Measurements from ENCODE around the gene FNTB. TPM values are rescaled to one million over a fixed set of nuclear protein-coding genes. Genes with fewer than 3 reads are reported as not detected.

FNTB gene
- total RNA-seq, 1 donor from 2014 or later, result 28.6 TPM

DNA sequence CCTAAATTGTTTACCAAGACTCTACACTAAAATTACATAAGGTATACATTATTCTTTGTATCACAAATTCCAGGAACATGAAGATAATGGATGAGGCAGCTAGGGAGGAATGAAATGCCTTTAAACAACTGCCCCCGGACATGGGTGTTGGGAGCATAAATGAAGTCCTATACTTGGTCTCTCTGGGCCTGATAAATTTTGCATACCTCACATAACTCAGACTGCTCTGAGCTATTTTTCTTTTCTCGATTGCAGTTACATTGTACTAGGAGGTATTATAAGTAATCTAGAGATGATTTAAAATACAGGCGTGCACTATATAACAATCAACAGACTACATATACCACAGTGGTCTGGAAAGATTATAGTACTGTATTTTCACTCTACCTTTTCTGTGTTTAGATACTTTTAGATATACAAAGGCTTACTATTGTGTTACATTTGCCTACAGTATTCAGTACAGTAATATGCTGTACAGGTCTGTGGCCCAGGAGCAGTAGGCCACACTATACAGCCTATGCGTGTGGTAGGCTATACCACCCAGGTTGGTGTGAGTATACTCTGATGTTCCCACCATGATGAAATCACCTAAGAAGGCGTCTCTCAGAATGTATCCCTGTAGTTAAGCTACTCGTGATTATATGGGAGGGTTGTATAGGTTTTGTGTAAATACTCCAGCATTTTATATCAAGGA, 14.3 kb downstream of the FNTB start:
- Mint-ChIP-seq H3K27ac (ENCODE audit: unreplicated experiment) (no peak overlapping the region), H3K27me3 (ENCODE audit: low read depth) (no peaks in the 10 kb centered on the region), H3K4me1 (peaks cover 18% of the 10 kb centered on the region)

DNA sequence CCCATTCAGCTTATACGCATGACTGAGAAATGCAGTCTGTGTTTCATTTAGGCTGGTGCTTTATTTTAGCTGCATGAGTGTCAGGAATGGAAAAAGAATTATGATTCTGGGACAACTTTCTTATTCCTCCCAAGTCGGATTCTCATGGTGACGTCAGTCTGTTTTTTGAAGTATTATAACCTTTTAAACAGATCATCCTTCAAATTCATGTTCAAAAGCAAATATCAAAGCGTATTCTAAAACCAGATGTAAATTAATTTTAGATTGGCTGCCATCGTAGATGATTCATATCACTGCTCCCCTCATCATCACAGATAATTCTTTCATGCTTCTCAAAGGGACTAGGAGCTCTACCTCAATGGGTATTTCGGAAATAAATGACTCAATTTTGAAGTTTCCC, 15.0 kb downstream of the FNTB start:
- TF ChIP-seq, protein P1, sequence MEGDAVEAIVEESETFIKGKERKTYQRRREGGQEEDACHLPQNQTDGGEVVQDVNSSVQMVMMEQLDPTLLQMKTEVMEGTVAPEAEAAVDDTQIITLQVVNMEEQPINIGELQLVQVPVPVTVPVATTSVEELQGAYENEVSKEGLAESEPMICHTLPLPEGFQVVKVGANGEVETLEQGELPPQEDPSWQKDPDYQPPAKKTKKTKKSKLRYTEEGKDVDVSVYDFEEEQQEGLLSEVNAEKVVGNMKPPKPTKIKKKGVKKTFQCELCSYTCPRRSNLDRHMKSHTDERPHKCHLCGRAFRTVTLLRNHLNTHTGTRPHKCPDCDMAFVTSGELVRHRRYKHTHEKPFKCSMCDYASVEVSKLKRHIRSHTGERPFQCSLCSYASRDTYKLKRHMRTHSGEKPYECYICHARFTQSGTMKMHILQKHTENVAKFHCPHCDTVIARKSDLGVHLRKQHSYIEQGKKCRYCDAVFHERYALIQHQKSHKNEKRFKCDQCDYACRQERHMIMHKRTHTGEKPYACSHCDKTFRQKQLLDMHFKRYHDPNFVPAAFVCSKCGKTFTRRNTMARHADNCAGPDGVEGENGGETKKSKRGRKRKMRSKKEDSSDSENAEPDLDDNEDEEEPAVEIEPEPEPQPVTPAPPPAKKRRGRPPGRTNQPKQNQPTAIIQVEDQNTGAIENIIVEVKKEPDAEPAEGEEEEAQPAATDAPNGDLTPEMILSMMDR (conservative IDR thresholded peaks at IDR 0.05), result no peak
- DNase-seq (ENCODE audit: low read depth, low spot score), result no peak
- H3K36me3 Mint-ChIP-seq (ENCODE audit: low read depth), result peaks cover 8% of the 10 kb centered on the region
- no peaks in the 10 kb centered on the region for H3K9me3 Mint-ChIP-seq
- H3K4me1 Mint-ChIP-seq, result peaks cover 25% of the 10 kb centered on the region
- H3K27me3 Mint-ChIP-seq (ENCODE audit: low read depth), result no peaks in the 10 kb centered on the region
- H3K4me3 Mint-ChIP-seq, result no peak overlapping the region
- no peak overlapping the region for H3K27ac Mint-ChIP-seq (ENCODE audit: unreplicated experiment)

More for the DNA sequence above, 14.3 kb downstream of the FNTB start:
- TF ChIP-seq, protein P1 (conservative IDR thresholded peaks at IDR 0.05), result no peak
- no peak overlapping the region for H3K4me3 Mint-ChIP-seq
- DNase-seq (ENCODE audit: low read depth, low spot score), result no peak
- H3K9me3 Mint-ChIP-seq, result no peaks in the 10 kb centered on the region
- H3K36me3 Mint-ChIP-seq (ENCODE audit: low read depth), result peaks cover 8% of the 10 kb centered on the region

DNA sequence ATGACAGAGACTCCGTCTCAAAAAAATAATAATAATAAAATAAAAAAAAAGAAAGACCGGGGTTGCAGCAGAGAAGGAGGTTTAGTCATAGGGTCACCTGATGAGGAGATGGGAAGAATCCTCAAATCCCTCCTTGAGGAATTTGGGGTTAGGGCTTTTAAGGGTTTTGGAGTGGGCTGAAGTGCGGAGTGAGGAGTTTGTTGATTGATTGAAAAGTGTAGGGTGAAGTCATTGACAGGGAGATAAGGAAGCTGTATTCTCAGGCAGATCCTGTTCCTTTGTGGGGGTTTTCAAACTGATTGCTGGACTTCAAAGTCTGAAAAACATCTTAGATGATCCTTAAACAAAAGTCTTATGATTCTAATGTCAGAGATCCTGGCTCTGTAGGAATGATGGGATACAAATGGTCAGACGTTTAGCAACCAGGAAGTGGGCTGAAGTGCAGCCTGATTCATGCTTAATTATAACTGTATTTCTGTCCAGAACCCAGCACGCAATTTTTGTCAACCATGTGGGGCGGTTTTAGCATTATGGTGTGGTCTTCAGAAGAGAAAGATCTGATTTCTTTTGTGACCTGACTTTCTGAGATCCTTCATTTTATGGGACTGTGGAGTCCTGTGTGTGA, 16.0 kb downstream of the FNTB start:
- Mint-ChIP-seq H3K36me3 (ENCODE audit: low read depth) (peaks cover 5% of the 10 kb centered on the region), H3K27ac (ENCODE audit: unreplicated experiment) (peak overlapping the region; percentile 54)

DNA sequence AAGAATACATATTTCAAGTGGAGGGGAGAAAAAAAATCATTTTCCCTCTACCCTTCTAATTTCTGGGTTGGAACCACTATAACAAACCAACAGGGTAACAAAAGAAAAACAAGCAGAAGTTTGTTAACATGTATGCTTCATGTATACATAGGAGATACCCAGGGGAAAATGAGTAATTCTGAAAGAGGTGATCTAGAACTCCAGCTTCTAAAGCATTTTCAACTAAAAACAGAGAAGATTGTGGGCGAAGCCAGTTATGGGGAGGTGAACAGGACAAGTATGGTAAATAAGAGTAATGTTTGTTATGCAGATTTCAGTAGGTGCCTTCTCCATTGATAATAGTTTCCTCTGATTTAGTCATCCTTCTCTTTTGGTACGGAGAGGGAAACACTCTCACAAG, 16.7 kb downstream of the FNTB start:
- TF ChIP-seq, protein P1 (conservative IDR thresholded peaks at IDR 0.05), result no peak
- H3K27me3 Mint-ChIP-seq (ENCODE audit: low read depth), result no peaks in the 10 kb centered on the region
- peaks cover 25% of the 10 kb centered on the region for H3K4me1 Mint-ChIP-seq
- H3K9me3 Mint-ChIP-seq, result no peaks in the 10 kb centered on the region
- DNase-seq (ENCODE audit: low read depth, low spot score), result no peak
- no peak overlapping the region for H3K4me3 Mint-ChIP-seq
- H3K36me3 Mint-ChIP-seq (ENCODE audit: low read depth), result peaks cover 7% of the 10 kb centered on the region
- no peak overlapping the region for H3K27ac Mint-ChIP-seq (ENCODE audit: unreplicated experiment)

More for the DNA sequence above, 16.0 kb downstream of the FNTB start:
- Mint-ChIP-seq H3K9me3 (no peaks in the 10 kb centered on the region), H3K4me3 (no peak overlapping the region), H3K4me1 (peaks cover 25% of the 10 kb centered on the region), H3K27me3 (ENCODE audit: low read depth) (no peaks in the 10 kb centered on the region)
- DNase-seq (ENCODE audit: low read depth, low spot score), result no peak
- TF ChIP-seq, protein P1 (conservative IDR thresholded peaks at IDR 0.05), result no peak

DNA sequence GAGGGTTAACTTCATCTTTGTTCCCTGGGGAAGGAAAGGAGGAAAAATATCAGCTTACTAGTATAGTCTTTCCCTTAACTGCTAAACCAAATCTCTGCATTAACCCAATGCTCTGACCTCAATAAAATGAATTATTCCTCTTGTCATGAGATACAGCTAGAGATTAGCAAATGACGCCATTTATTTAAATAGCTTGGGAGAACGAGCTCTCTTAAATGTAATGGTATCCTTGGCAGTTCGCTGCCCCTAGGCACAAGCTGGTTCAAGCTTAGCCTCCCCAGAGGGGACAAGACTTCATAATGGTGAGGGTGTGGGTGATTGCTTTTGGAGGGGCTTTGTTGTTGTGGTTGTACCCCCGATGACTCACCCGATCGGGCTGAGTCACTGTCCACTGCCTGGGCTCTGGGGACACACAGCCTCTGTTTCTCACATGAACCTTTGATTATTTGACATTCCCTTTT, 19.6 kb downstream of the FNTB start:
- peak overlapping the region; percentile 20 for H3K4me3 Mint-ChIP-seq
- TF ChIP-seq, protein P1 (conservative IDR thresholded peaks at IDR 0.05), result no peak
- H3K27me3 Mint-ChIP-seq (ENCODE audit: low read depth), result no peaks in the 10 kb centered on the region
- no peaks in the 10 kb centered on the region for H3K9me3 Mint-ChIP-seq
- peak overlapping the region; percentile 78 for H3K27ac Mint-ChIP-seq (ENCODE audit: unreplicated experiment)
- peaks cover 8% of the 10 kb centered on the region for H3K36me3 Mint-ChIP-seq (ENCODE audit: low read depth)
- peaks cover 25% of the 10 kb centered on the region for H3K4me1 Mint-ChIP-seq
- no peak for DNase-seq (ENCODE audit: low read depth, low spot score)

Measured in neural crest cell (in vitro differentiated cells).